Activated CD4-positive, alpha-beta memory T cell treated with anti-CD3 and anti-CD28 coated beads for 36 hours (primary cell): ENCODE data around the gene CRABP2. TPM values are rescaled to one million over a fixed set of nuclear protein-coding genes. Genes with fewer than 3 reads are reported as not detected.

Experiments
- CTCF ChIA-PET: fragments of 350-600 bp; sonication (Branson Sonifier 250); formaldehyde crosslinking; loops from one replicate; lab custom pipeline; 2021; ENCODE audit warnings: antibody characterized with exemption, inconsistent platforms; lab: Charles Lee
- POLR2A ChIA-PET: fragments of 350-600 bp; sonication (Branson Sonifier 250); formaldehyde crosslinking; loops from one replicate; lab custom pipeline; 2021; ENCODE audit warnings: antibody characterized with exemption; lab: Charles Lee
- DNase-seq: peaks from one replicate; pipeline ENCODE4 v3.0.0-alpha.2; 2020
- H3K27ac Mint-ChIP-seq: one replicate; pipeline ENCODE4 v1.8.0; 2021; ENCODE audit warnings: mixed read lengths
- H3K27me3 Mint-ChIP-seq: one replicate; pipeline ENCODE4 v1.8.0; 2021; ENCODE audit warnings: mixed read lengths
- H3K36me3 Mint-ChIP-seq: one replicate; pipeline ENCODE4 v1.8.0; 2021; ENCODE audit warnings: mixed read lengths
- H3K4me1 Mint-ChIP-seq: one replicate; pipeline ENCODE4 v1.8.0; 2021; ENCODE audit warnings: low read depth, mixed read lengths
- H3K4me3 Mint-ChIP-seq: one replicate; pipeline ENCODE4 v1.8.0; 2021; ENCODE audit warnings: mild to moderate bottlenecking, mixed read lengths
- H3K9me3 Mint-ChIP-seq: one replicate; pipeline ENCODE4 v1.8.0; 2021; ENCODE audit warnings: mixed read lengths
- intact Hi-C: fragments of 100-400 bp; cut with micrococcal nuclease; formaldehyde crosslinking; loops from one replicate; pipeline ENCODE4 v1.15.1; 2023
- total RNA-seq, 2 experiments: library from RNA; stranded (reverse); gene quantifications; one replicate each; pipeline ENCODE4 v1.2.3, GENCODE V29; 2021

Gene CRABP2
- total RNA-seq, 2 experiments from 2014 or later: 1.1 to 2.3 TPM

GRCh38 chr1:156665539-156665938 lies 39.8 kb downstream of the CRABP2 start:
- CTCF ChIA-PET: interaction anchor here (0.6 to 1.4 kb wide), 2 partner anchors 11 to 34 kb away, joined by 3 to 4 read pairs; no protein-coding TSS in a partner anchor
- H3K36me3 Mint-ChIP-seq: no peaks in the 10 kb centered on the region
- H3K9me3 Mint-ChIP-seq: no peaks in the 10 kb centered on the region
- peaks cover 11% of the 10 kb centered on the region for H3K4me1 Mint-ChIP-seq
- no peak for DNase-seq
- intact Hi-C loops: no loop called here
- H3K27me3 Mint-ChIP-seq: no peaks in the 10 kb centered on the region
- POLR2A ChIA-PET: no interaction called here
- no peak overlapping the region for H3K27ac Mint-ChIP-seq
- H3K4me3 Mint-ChIP-seq: no peak overlapping the region

- no peaks in the 10 kb centered on the region for H3K36me3 Mint-ChIP-seq
These were observed 40.5 kb downstream of the CRABP2 start for GRCh38 chr1:156664767-156665411.

GRCh38 chr1:156664046-156664766 lies 41.2 kb downstream of the CRABP2 start:
- intact Hi-C loops: no loop called here
- CTCF ChIA-PET: interaction anchor here (0.8 to 1.4 kb wide), 2 partner anchors 12 to 40 kb away, joined by 3 read pairs; no protein-coding TSS in a partner anchor

More at GRCh38 chr1:156664767-156665411, 40.5 kb downstream of the CRABP2 start:
- CTCF ChIA-PET: interaction anchor here (0.8 to 1.4 kb wide), 2 partner anchors 12 to 40 kb away, joined by 3 read pairs; no protein-coding TSS in a partner anchor
- Mint-ChIP-seq H3K27me3 (no peaks in the 10 kb centered on the region), H3K4me1 (peaks cover 16% of the 10 kb centered on the region), H3K9me3 (no peaks in the 10 kb centered on the region), H3K27ac (no peak overlapping the region), H3K4me3 (no peak overlapping the region)
- POLR2A ChIA-PET: no interaction called here
- intact Hi-C loops: no loop called here
- DNase-seq: no peak

GRCh38 chr1:156663178-156663577 lies 42.2 kb downstream of the CRABP2 start:
- no peak for DNase-seq
- ChIA-PET POLR2A (no interaction called here), CTCF (interaction anchor here (4.3 kb wide), 1 partner anchor 27 kb away, joined by 37 read pairs; no protein-coding TSS in a partner anchor)
- Mint-ChIP-seq H3K4me3 (no peak overlapping the region), H3K9me3 (no peaks in the 10 kb centered on the region), H3K36me3 (no peaks in the 10 kb centered on the region), H3K27ac (no peak overlapping the region), H3K4me1 (peaks cover 25% of the 10 kb centered on the region), H3K27me3 (no peaks in the 10 kb centered on the region)
- intact Hi-C loops: no loop called here

More at GRCh38 chr1:156664046-156664766, 41.2 kb downstream of the CRABP2 start:
- H3K4me1 Mint-ChIP-seq: peaks cover 22% of the 10 kb centered on the region
- POLR2A ChIA-PET: no interaction called here
- no peak overlapping the region for H3K27ac Mint-ChIP-seq
- DNase-seq: no peak
- H3K9me3 Mint-ChIP-seq: no peaks in the 10 kb centered on the region
- H3K4me3 Mint-ChIP-seq: no peak overlapping the region
- H3K27me3 Mint-ChIP-seq: no peaks in the 10 kb centered on the region
- H3K36me3 Mint-ChIP-seq: no peaks in the 10 kb centered on the region

GRCh38 chr1:156662800-156663055 lies 42.7 kb downstream of the CRABP2 start:
- no peaks in the 10 kb centered on the region for H3K9me3 Mint-ChIP-seq
- POLR2A ChIA-PET: no interaction called here
- no peak overlapping the region for H3K27ac Mint-ChIP-seq

GRCh38 chr1:156662005-156662799 lies 43.2 kb downstream of the CRABP2 start:
- POLR2A ChIA-PET: interaction anchor here (1.0 to 1.3 kb wide), 2 partner anchors 39 to 67 kb away, joined by 3 read pairs; partner anchors contain the start of gene ISG20L2
- peaks cover 30% of the 10 kb centered on the region for H3K4me1 Mint-ChIP-seq

More at GRCh38 chr1:156662800-156663055, 42.7 kb downstream of the CRABP2 start:
- Mint-ChIP-seq H3K4me3 (no peak overlapping the region), H3K4me1 (peaks cover 25% of the 10 kb centered on the region), H3K27me3 (peaks cover 3% of the 10 kb centered on the region), H3K36me3 (no peaks in the 10 kb centered on the region)
- CTCF ChIA-PET: interaction anchor here (3.8 to 8.7 kb wide), 3 partner anchors 27 to 43 kb away, joined by 37 to 209 read pairs (median 47); partner anchors contain the start of gene CRABP2
- no peak for DNase-seq
- intact Hi-C loops: no loop called here

GRCh38 chr1:156660752-156661112 lies 44.7 kb downstream of the CRABP2 start:
- H3K36me3 Mint-ChIP-seq: no peaks in the 10 kb centered on the region
- no peak for DNase-seq
- peaks cover 37% of the 10 kb centered on the region for H3K4me1 Mint-ChIP-seq
- H3K4me3 Mint-ChIP-seq: peak overlapping the region; percentile 81
- POLR2A ChIA-PET: interaction anchor here (1.0 to 1.3 kb wide), 3 partner anchors 41 to 69 kb away, joined by 3 read pairs; partner anchors contain the start of genes ISG20L2 and NAXE
- H3K27ac Mint-ChIP-seq: peak overlapping the region; percentile 60
- H3K9me3 Mint-ChIP-seq: no peaks in the 10 kb centered on the region
- CTCF ChIA-PET: interaction anchor here (0.6 to 8.7 kb wide), 25 partner anchors 10 to 367 kb away, joined by 3 to 209 read pairs (median 4); partner anchors contain the start of genes CRABP2, ISG20L2, METTL25B and MRPL24
- intact Hi-C loops: loop anchor here (1.0 to 2.0 kb wide), 3 partner anchors 18 to 66 kb away; partner anchors contain the start of gene CRABP2
- H3K27me3 Mint-ChIP-seq: peaks cover 22% of the 10 kb centered on the region

More at GRCh38 chr1:156662005-156662799, 43.2 kb downstream of the CRABP2 start:
- DNase-seq: no peak
- no peak overlapping the region for H3K4me3 Mint-ChIP-seq
- H3K9me3 Mint-ChIP-seq: no peaks in the 10 kb centered on the region
- H3K36me3 Mint-ChIP-seq: no peaks in the 10 kb centered on the region
- peaks cover 7% of the 10 kb centered on the region for H3K27me3 Mint-ChIP-seq
- H3K27ac Mint-ChIP-seq: no peak overlapping the region
- intact Hi-C loops: no loop called here
- CTCF ChIA-PET: interaction anchor here (0.7 to 8.7 kb wide), 10 partner anchors 9 to 198 kb away, joined by 3 to 209 read pairs (median 32); partner anchors contain the start of genes CRABP2, ISG20L2, METTL25B and NES

GRCh38 chr1:156659988-156660751 lies 45.2 kb downstream of the CRABP2 start:
- H3K4me3 Mint-ChIP-seq: peak overlapping the region; percentile 81
- H3K27ac Mint-ChIP-seq: peak overlapping the region; percentile 82
- H3K9me3 Mint-ChIP-seq: no peaks in the 10 kb centered on the region
- intact Hi-C loops: loop anchor here (1.0 to 2.0 kb wide), 3 partner anchors 18 to 66 kb away; partner anchors contain the start of gene CRABP2
- ChIA-PET CTCF (interaction anchor here (0.6 to 8.7 kb wide), 34 partner anchors 10 to 368 kb away, joined by 3 to 209 read pairs (median 4); partner anchors contain the start of genes BCAN, CRABP2, GPATCH4 and ISG20L2), POLR2A (no interaction called here)
- no peaks in the 10 kb centered on the region for H3K36me3 Mint-ChIP-seq
- peaks cover 37% of the 10 kb centered on the region for H3K4me1 Mint-ChIP-seq
- H3K27me3 Mint-ChIP-seq: peaks cover 27% of the 10 kb centered on the region
- DNase-seq: peak; percentile 96

GRCh38 chr1:156659661-156659987 lies 45.8 kb downstream of the CRABP2 start:
- H3K36me3 Mint-ChIP-seq: no peaks in the 10 kb centered on the region
- CTCF ChIA-PET: interaction anchor here (0.8 to 8.7 kb wide), 25 partner anchors 10 to 274 kb away, joined by 3 to 209 read pairs (median 5); partner anchors contain the start of genes BCAN, CRABP2, GPATCH4 and ISG20L2
- H3K4me3 Mint-ChIP-seq: peak overlapping the region; percentile 41
- no peak overlapping the region for H3K27ac Mint-ChIP-seq
- intact Hi-C loops: no loop called here
- POLR2A ChIA-PET: no interaction called here
- H3K27me3 Mint-ChIP-seq: peaks cover 31% of the 10 kb centered on the region
- peaks cover 37% of the 10 kb centered on the region for H3K4me1 Mint-ChIP-seq
- no peaks in the 10 kb centered on the region for H3K9me3 Mint-ChIP-seq
- no peak for DNase-seq

GRCh38 chr1:156658945-156659574 lies 46.3 kb downstream of the CRABP2 start:
- H3K9me3 Mint-ChIP-seq: no peaks in the 10 kb centered on the region
- intact Hi-C loops: no loop called here
- H3K27me3 Mint-ChIP-seq: peaks cover 36% of the 10 kb centered on the region
- DNase-seq: no peak
- CTCF ChIA-PET: interaction anchor here (0.8 to 8.7 kb wide), 25 partner anchors 10 to 273 kb away, joined by 3 to 209 read pairs (median 6); partner anchors contain the start of genes BCAN, CRABP2, GPATCH4 and ISG20L2
- peaks cover 37% of the 10 kb centered on the region for H3K4me1 Mint-ChIP-seq
- peak overlapping the region; percentile 41 for H3K4me3 Mint-ChIP-seq
- POLR2A ChIA-PET: no interaction called here
- no peaks in the 10 kb centered on the region for H3K36me3 Mint-ChIP-seq
- H3K27ac Mint-ChIP-seq: no peak overlapping the region
